NT2/D1 (cell line): ENCODE data around the gene FLRT2.

Experiments
- YY1 ChIP-seq: IDR thresholded peaks from 2 replicates; pipeline ENCODE4 v1.6.1; 2011; ENCODE audit not compliant: insufficient read length, insufficient read depth
- ZNF274 ChIP-seq: IDR thresholded peaks from 2 replicates; pipeline ENCODE4 v1.6.1; 2011; ENCODE audit warnings: mild to moderate bottlenecking, low read depth, low read length

DNA sequence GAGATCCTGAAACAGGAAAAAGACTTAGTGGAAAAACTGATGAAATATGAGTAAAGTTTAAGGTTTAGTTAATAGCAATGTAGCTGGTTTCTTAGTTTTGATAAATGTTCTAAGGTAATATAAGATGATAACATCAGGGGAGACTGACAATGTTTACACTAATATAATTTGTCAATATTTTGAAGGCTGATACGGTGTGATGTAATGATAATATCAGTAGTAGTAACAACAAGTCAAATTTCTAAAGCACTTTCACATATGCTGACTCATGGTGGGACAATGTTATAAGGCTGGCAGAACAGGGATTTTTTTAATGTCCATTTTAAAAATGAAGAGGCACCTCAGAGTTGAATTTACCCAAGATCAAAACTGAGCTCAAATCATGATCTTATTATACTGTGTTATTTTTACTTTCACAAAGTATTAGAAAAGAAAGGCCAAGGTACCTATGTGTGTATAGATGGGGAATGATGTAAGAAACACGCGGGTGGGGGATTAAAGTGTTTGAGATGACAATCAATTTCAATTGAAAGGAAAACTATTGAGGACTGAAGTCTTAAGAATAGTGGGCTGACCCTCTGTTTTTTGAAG lies 2.4 kb upstream of the FLRT2 start:
- TF ChIP-seq YY1, result no peak
- TF ChIP-seq ZNF274, result no peak
